ENCODE measurements around the gene KRT6B. TPM values are rescaled to one million over a fixed set of nuclear protein-coding genes. Genes with fewer than 3 reads are reported as not detected.

The KRT6B gene
- total RNA-seq, 1 experiment from 2014 or later, result not detected

DNA sequence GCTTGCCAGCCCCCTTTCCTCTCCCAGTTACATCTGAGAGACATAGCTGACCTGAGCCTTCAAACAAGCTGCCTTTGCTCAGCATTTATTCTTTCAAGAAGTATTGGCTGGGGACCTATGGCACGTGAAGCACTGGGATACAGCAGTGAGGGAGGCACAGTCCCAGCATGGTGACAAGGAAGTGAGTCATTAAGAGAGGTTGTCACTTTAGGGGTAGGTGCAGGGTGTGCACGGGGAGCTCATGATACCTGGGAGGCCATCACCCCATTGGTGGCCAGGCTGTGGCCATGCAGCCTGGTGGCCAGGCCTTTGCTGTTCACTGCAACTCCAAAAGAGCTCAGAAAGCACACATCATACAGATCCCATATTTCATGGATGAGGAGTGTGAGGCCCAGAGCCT is 12.1 kb downstream of the KRT6B start:
- ATAC-seq (0 out of 2 replicates have a peak, but pooled peaks have one; percentile 23), DNase-seq (ENCODE audit: low read depth, low spot score) (no peak)
- peak; percentile 72 for TF ChIP-seq FOSL1 (IDR thresholded peaks at IDR 0.05; ENCODE audit: low read depth)
- no peak for TF ChIP-seq YY1 (IDR thresholded peaks at IDR 0.05; ENCODE audit: extremely low read depth, insufficient replicate concordance, low read depth, low read length)
- no peak for TF ChIP-seq ZFX (IDR thresholded peaks at IDR 0.05)
- TF ChIP-seq, protein P1, sequence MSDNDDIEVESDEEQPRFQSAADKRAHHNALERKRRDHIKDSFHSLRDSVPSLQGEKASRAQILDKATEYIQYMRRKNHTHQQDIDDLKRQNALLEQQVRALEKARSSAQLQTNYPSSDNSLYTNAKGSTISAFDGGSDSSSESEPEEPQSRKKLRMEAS (IDR thresholded peaks at IDR 0.05), result peak; percentile 72
- no TSS peak for BruUV-seq (replicated peaks)
- ChIA-PET POLR2A (no interaction called here), RAD21 (ENCODE audit: low non-redundant PET in 1 of 2, low total read pairs in 2 of 2, uncharacterized antibody in 2 of 2, unreplicated experiment in 2 of 2) (no interaction called here), CTCF (interaction anchor here (1.5 kb wide), 1 partner anchor 32 kb away, joined by 3 read pairs; no protein-coding TSS in a partner anchor)
- no peak overlapping the region for H2AFZ ChIP-seq (ENCODE audit: low read depth, low read length, poor library complexity, severe bottlenecking)
- H3K36me3 ChIP-seq (ENCODE audit: control insufficient read depth in 1 of 2, insufficient read depth in 2 of 2, low read length in 2 of 2), result no peaks in the 10 kb centered on the region
- no peaks in the 10 kb centered on the region for H3K9me2 ChIP-seq (ENCODE audit: insufficient read depth)
- H4K20me1 ChIP-seq (ENCODE audit: insufficient read depth), result no peaks in the 10 kb centered on the region
- H3K4me1 ChIP-seq (ENCODE audit: control insufficient read depth in 1 of 2, insufficient read depth in 2 of 2, low read length in 2 of 2), result peaks cover 28 to 92% of the 10 kb centered on the region in 2 experiments
- H3K9me3 ChIP-seq (ENCODE audit: control insufficient read depth in 1 of 2, insufficient read depth in 1 of 2, low read depth in 1 of 2, low read length in 2 of 2), result no peaks in the 10 kb centered on the region
- no peaks in the 10 kb centered on the region for H3K79me2 ChIP-seq (ENCODE audit: insufficient read depth, low read length)
- no peak overlapping the region; a peak in 1 of 4 replicates for H3K4me3 ChIP-seq (replicated peaks in 1 of 2; ENCODE audit: low read depth in 1 of 2, low read length in 2 of 2)
- intact Hi-C loops (cut with micrococcal nuclease), result no loop called here
- no peaks in the 10 kb centered on the region for H3K27me3 ChIP-seq (ENCODE audit: insufficient read depth, low read length)
- peak overlapping the region; percentile 55 for H3K4me2 ChIP-seq (ENCODE audit: low read length)
- peak overlapping the region; percentile 26 for H3K9ac ChIP-seq (ENCODE audit: low read length)
- no peak overlapping the region for H3K27ac ChIP-seq (ENCODE audit: low read depth, low read length)

- Histone ChIP-seq H3K79me2 (ENCODE audit: insufficient read depth, low read length) (no peaks in the 10 kb centered on the region), H3K36me3 (ENCODE audit: control insufficient read depth in 1 of 2, insufficient read depth in 2 of 2, low read length in 2 of 2) (no peaks in the 10 kb centered on the region), H3K4me3 (replicated peaks in 1 of 2; ENCODE audit: low read depth in 1 of 2, low read length in 2 of 2) (no peak overlapping the region; a peak in 1 of 4 replicates), H4K20me1 (ENCODE audit: insufficient read depth) (no peaks in the 10 kb centered on the region), H3K9me2 (ENCODE audit: insufficient read depth) (no peaks in the 10 kb centered on the region), H2AFZ (ENCODE audit: low read depth, low read length, poor library complexity, severe bottlenecking) (no peak overlapping the region), H3K27me3 (ENCODE audit: insufficient read depth, low read length) (no peaks in the 10 kb centered on the region), H3K4me2 (ENCODE audit: low read length) (peak overlapping the region; percentile 55), H3K4me1 (ENCODE audit: control insufficient read depth in 1 of 2, insufficient read depth in 2 of 2, low read length in 2 of 2) (peaks cover 28 to 90% of the 10 kb centered on the region in 2 experiments), H3K27ac (ENCODE audit: low read depth, low read length) (no peak overlapping the region), H3K9ac (ENCODE audit: low read length) (peak overlapping the region; percentile 26; the same call in 1 of the 2 replicates), H3K9me3 (ENCODE audit: control insufficient read depth in 1 of 2, insufficient read depth in 1 of 2, low read depth in 1 of 2, low read length in 2 of 2) (no peaks in the 10 kb centered on the region)
- ATAC-seq, result no peak
- no peak for TF ChIP-seq REST (IDR thresholded peaks at IDR 0.05; ENCODE audit: low read depth)
- TF ChIP-seq, protein P2, sequence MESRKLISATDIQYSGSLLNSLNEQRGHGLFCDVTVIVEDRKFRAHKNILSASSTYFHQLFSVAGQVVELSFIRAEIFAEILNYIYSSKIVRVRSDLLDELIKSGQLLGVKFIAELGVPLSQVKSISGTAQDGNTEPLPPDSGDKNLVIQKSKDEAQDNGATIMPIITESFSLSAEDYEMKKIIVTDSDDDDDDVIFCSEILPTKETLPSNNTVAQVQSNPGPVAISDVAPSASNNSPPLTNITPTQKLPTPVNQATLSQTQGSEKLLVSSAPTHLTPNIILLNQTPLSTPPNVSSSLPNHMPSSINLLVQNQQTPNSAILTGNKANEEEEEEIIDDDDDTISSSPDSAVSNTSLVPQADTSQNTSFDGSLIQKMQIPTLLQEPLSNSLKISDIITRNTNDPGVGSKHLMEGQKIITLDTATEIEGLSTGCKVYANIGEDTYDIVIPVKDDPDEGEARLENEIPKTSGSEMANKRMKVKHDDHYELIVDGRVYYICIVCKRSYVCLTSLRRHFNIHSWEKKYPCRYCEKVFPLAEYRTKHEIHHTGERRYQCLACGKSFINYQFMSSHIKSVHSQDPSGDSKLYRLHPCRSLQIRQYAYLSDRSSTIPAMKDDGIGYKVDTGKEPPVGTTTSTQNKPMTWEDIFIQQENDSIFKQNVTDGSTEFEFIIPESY (IDR thresholded peaks at IDR 0.05; ENCODE audit: extremely low read depth, insufficient replicate concordance, low read length), result no peak
- TF ChIP-seq, protein P1 (IDR thresholded peaks at IDR 0.05), result no peak
- no peak for TF ChIP-seq SIN3A (IDR thresholded peaks at IDR 0.05; ENCODE audit: low read depth)
- TF ChIP-seq CTCF (IDR thresholded peaks at IDR 0.05 in 2 of 3, conservative IDR thresholded peaks at IDR 0.05 in 1 of 3; ENCODE audit: borderline replicate concordance in 1 of 3, insufficient read depth in 1 of 3, low read depth in 2 of 3, low read length in 2 of 3), result no peak
- TF ChIP-seq, protein P3, sequence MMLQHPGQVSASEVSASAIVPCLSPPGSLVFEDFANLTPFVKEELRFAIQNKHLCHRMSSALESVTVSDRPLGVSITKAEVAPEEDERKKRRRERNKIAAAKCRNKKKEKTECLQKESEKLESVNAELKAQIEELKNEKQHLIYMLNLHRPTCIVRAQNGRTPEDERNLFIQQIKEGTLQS (IDR thresholded peaks at IDR 0.05), result no peak
- DNase-seq (ENCODE audit: low read depth, low spot score), result no peak
- ChIA-PET CTCF (interaction anchor here (1.5 kb wide), 1 partner anchor 31 kb away, joined by 3 read pairs; no protein-coding TSS in a partner anchor), POLR2A (no interaction called here), RAD21 (ENCODE audit: low non-redundant PET in 1 of 2, low total read pairs in 2 of 2, uncharacterized antibody in 2 of 2, unreplicated experiment in 2 of 2) (no interaction called here)
- intact Hi-C loops (cut with micrococcal nuclease), result no loop called here
- no TSS peak for BruUV-seq (replicated peaks)
Observed at GRCh38 chr12:52439420-52439819, 12.5 kb downstream of the KRT6B start.
